NCI-H1417 treated with DMSO at 0.1 percent for 48 hours (cell line): ENCODE measurements around the gene SPOP.
"Not testable (repeated sequence)": the region's sequence is repeated elsewhere in the genome, so short reads cannot be mapped to it uniquely, and the experiment has no call there.

ENCODE experiments used
- DNase-seq: peaks from one replicate; lab custom pipeline; 2025; lab: John Stamatoyannopoulos, UW

Gene SPOP

DNA sequence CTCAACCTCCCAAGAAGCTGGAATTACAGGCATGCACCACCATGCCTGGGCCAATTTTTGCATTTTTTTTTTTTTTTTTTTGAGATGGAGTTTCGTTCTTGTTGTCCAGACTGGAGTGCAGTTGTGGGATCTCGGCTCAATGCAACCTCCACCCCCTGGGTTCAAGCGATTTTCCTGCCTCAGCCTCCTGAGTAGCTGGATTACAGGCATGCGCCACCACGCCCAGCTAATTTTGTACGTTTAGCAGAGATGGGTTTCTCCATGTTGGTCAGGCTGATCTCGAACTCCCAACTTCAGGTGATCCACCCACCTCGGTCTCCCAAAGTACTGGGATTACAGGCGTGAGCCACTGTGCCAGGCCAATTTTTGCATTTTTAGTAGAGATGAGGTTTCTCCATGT is 127.1 kb downstream of the SPOP start:
- not testable (repeated sequence) for DNase-seq

- no peak for DNase-seq
Measured at GRCh38 chr17:49549691-49550678, 127.9 kb downstream of the SPOP start.

DNA sequence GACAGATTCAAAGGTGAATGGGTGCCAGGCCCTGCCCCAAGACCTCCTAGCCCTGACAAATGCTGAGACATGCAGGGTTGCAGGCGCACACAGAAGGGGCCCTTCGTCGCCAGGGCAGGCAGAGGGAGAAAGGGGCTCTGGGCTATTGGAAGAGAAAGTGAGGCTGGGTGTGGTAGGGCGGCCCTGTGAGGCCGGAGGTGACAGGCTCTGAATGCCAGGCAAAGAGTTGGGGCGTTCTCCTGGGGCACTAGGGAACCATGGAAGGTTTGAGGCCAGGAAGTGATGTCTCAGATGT is 128.6 kb downstream of the SPOP start:
- DNase-seq: no peak
